Liver (tissue), 9 donors: ENCODE measurements around the gene STX11. TPM values are rescaled to one million over a fixed set of nuclear protein-coding genes. Genes with fewer than 3 reads are reported as not detected.

Source experiments
- DNase-seq: peaks from one replicate; pipeline ENCODE4 v3.0.0-alpha.2; 2017; ENCODE audit warnings: low spot score
- H3K27ac ChIP-seq, 2 donors: one replicate each; pipeline ENCODE4 v1.7.0; 2013; ENCODE audit warnings: inconsistent platforms in 2 of 2, low read length in 2 of 2, control low read depth in 1 of 2, low read depth in 1 of 2, mild to moderate bottlenecking in 1 of 2
- H3K27me3 ChIP-seq, 4 donors: one replicate each; pipeline versions ENCODE4 v1.6.1 to v1.7.0; 2013; ENCODE audit warnings: low read length in 3 of 4, inconsistent platforms in 1 of 4, mild to moderate bottlenecking in 1 of 4, moderate library complexity in 1 of 4; ENCODE audit not compliant: control insufficient read depth in 4 of 4, insufficient read depth in 4 of 4
- H3K36me3 ChIP-seq, 4 donors: one replicate each; pipeline versions ENCODE4 v1.6.1 to v1.7.0; 2013; ENCODE audit warnings: low read length in 3 of 4, mild to moderate bottlenecking in 3 of 4, low read depth in 1 of 4, moderate library complexity in 1 of 4; ENCODE audit not compliant: control insufficient read depth in 4 of 4, insufficient read depth in 3 of 4
- H3K4me1 ChIP-seq, 4 donors: one replicate each; pipeline versions ENCODE4 v1.6.1 to v1.7.0; 2013; ENCODE audit warnings: low read length in 3 of 4, mild to moderate bottlenecking in 3 of 4, moderate library complexity in 1 of 4; ENCODE audit not compliant: control insufficient read depth in 4 of 4, insufficient read depth in 4 of 4
- H3K4me3 ChIP-seq, 3 donors: one replicate each; pipeline versions ENCODE4 v1.6.1 to v1.7.0; 2013; ENCODE audit warnings: low read length in 3 of 3, control low read depth in 1 of 3, low read depth in 1 of 3, mild to moderate bottlenecking in 1 of 3
- H3K9ac ChIP-seq, 2 donors: one replicate each; pipeline ENCODE4 v1.7.0; 2013; ENCODE audit warnings: low read length in 2 of 2, mild to moderate bottlenecking in 2 of 2, moderate library complexity in 2 of 2, control low read depth in 1 of 2, low read depth in 1 of 2
- H3K9me3 ChIP-seq, 4 donors: one replicate each; pipeline versions ENCODE4 v1.6.1 to v1.7.0; 2013; ENCODE audit warnings: low read length in 3 of 4; ENCODE audit not compliant: control insufficient read depth in 4 of 4
- ATF3 ChIP-seq: IDR thresholded peaks from 2 replicates; pipeline ENCODE4 v1.6.1; 2016; ENCODE audit warnings: antibody characterized with exemption
- CTCF ChIP-seq: fragments of 150-350 bp; IDR thresholded peaks from 2 replicates; pipeline ENCODE4 v1.5.1; 2017; ENCODE audit warnings: improper control_type of control experiment, low read depth, low read length; ENCODE audit not compliant: missing input control
- EGR1 ChIP-seq, 2 donors: IDR thresholded peaks; 2 replicates each; pipeline ENCODE4 v1.6.1; 2016 to 2018; ENCODE audit warnings: antibody characterized with exemption in 2 of 2, low read depth in 2 of 2
- FOXA1 ChIP-seq: IDR thresholded peaks from 2 replicates; pipeline ENCODE4 v1.6.1; 2016; ENCODE audit warnings: antibody characterized with exemption
- FOXA2 ChIP-seq: IDR thresholded peaks from 2 replicates; pipeline ENCODE4 v1.6.1; 2016; ENCODE audit warnings: antibody characterized with exemption
- HNF4A ChIP-seq, 2 donors: conservative IDR thresholded peaks; 2 replicates each; pipeline ENCODE4 v1.6.1; 2016; ENCODE audit warnings: antibody characterized with exemption in 2 of 2, mild to moderate bottlenecking in 2 of 2
- HNF4G ChIP-seq: IDR thresholded peaks from 2 replicates; pipeline ENCODE4 v1.6.1; 2016; ENCODE audit warnings: antibody characterized with exemption
- JUND ChIP-seq, 2 donors: IDR thresholded peaks; 2 replicates each; pipeline ENCODE4 v1.6.1; 2016; ENCODE audit warnings: antibody characterized with exemption in 2 of 2
- MAX ChIP-seq: IDR thresholded peaks from 2 replicates; pipeline ENCODE4 v1.6.1; 2016; ENCODE audit warnings: antibody characterized with exemption
- NR2F2 ChIP-seq: IDR thresholded peaks from 2 replicates; pipeline ENCODE4 v1.6.1; 2016; ENCODE audit warnings: antibody characterized with exemption
- RAD21 ChIP-seq, 2 donors: IDR thresholded peaks; 2 replicates each; pipeline ENCODE4 v1.6.1; 2016; ENCODE audit warnings: antibody characterized with exemption in 2 of 2, mild to moderate bottlenecking in 2 of 2
- RXRA ChIP-seq, 2 donors: IDR thresholded peaks; 2 replicates each; pipeline ENCODE4 v1.6.1; 2017 to 2018; ENCODE audit warnings: antibody characterized with exemption in 2 of 2, mild to moderate bottlenecking in 1 of 2
- SP1 ChIP-seq: IDR thresholded peaks from 2 replicates; pipeline ENCODE4 v1.6.1; 2018; ENCODE audit warnings: antibody characterized with exemption, mild to moderate bottlenecking
- TAF1 ChIP-seq: conservative IDR thresholded peaks from 2 replicates; pipeline ENCODE4 v1.6.1; 2016; ENCODE audit warnings: antibody characterized with exemption, mild to moderate bottlenecking
- YY1 ChIP-seq: IDR thresholded peaks from 2 replicates; pipeline ENCODE4 v1.6.1; 2016; ENCODE audit warnings: antibody characterized with exemption, mild to moderate bottlenecking
- WGBS: extraction: QIAGEN DNeasy Blood & Tissue Kit; methylation state at CpG from one replicate; pipeline ENCODE4 v1.1.7; 2013; 5-methylcytosine and 5-hydroxymethylcytosine counted together
- polyA plus RNA-seq, 2 donors: library from polyadenylated mRNA; stranded (reverse) in 1 of 2; unstranded in 1 of 2; fragments of 200-250 nt in 1 of 2; fragments of >200 nt in 1 of 2; fragmentation: Nextera tagmentation in 1 of 2; extraction: Ambion mirVana in 1 of 2; gene quantifications; one replicate each; pipeline versions ENCODE4 v1.2.1 to v1.2.3, GENCODE V29; 2013 to 2015
- total RNA-seq, 2 donors: library from RNA; depleted of rRNA; stranded (reverse); fragments of >200 nt; gene quantifications; one replicate each; pipeline ENCODE4 v1.2.3, GENCODE V29; 2014
- donor health status: healthy.
- donor health status: healthy.
- donor health status: healthy.
- donor health status: healthy.
- donor health status: healthy.

The STX11 gene
- total and polyA plus RNA-seq, 4 donors, result 1.3 to 4.9 (median 3.4) TPM

GRCh38 chr6:144159742-144160141 is 9.4 kb downstream of the STX11 start:
- H3K4me3 ChIP-seq, result no peak overlapping the region
- H3K27ac ChIP-seq, result peak overlapping the region in 1 of 2 donors; percentile 28
- no peak overlapping the region for H3K9ac ChIP-seq
- no peak for DNase-seq
- H3K36me3 ChIP-seq, result no peaks in the 10 kb centered on the region
- TF ChIP-seq HNF4G, result no peak
- no peak for TF ChIP-seq FOXA1
- no peak for TF ChIP-seq JUND (IDR thresholded peaks at IDR 0.05)
- TF ChIP-seq YY1, result no peak
- no peak for TF ChIP-seq CTCF
- TF ChIP-seq RAD21 (IDR thresholded peaks at IDR 0.05), result no peak
- peaks cover 0 to 8% (median 4%) of the 10 kb centered on the region in 4 donors for H3K4me1 ChIP-seq
- no peaks in the 10 kb centered on the region for H3K27me3 ChIP-seq
- WGBS, result 87% methylated on average over 4 of the region's 4 CpGs
- H3K9me3 ChIP-seq, result no peaks in the 10 kb centered on the region

GRCh38 chr6:144160431-144161005 is 10.2 kb downstream of the STX11 start:
- H3K9me3 ChIP-seq, result no peaks in the 10 kb centered on the region
- no peak overlapping the region for H3K4me3 ChIP-seq
- DNase-seq, result no peak
- no peaks in the 10 kb centered on the region for H3K27me3 ChIP-seq
- WGBS, result 84% methylated on average over 2 of the region's 2 CpGs
- no peak for TF ChIP-seq NR2F2
- no peaks in the 10 kb centered on the region for H3K36me3 ChIP-seq
- no peak overlapping the region for H3K9ac ChIP-seq
- no peak overlapping the region for H3K27ac ChIP-seq
- H3K4me1 ChIP-seq, result peaks cover 0 to 8% (median 4%) of the 10 kb centered on the region in 4 donors

GRCh38 chr6:144161975-144162374 is 11.7 kb downstream of the STX11 start:
- H3K27ac ChIP-seq, result no peak overlapping the region
- no peaks in the 10 kb centered on the region for H3K27me3 ChIP-seq
- TF ChIP-seq HNF4A (conservative IDR thresholded peaks at IDR 0.05) (no peak), EGR1 (IDR thresholded peaks at IDR 0.05; ENCODE audit: low read depth in 2 of 2) (no peak), FOXA2 (no peak), TAF1 (no peak), MAX (no peak), ATF3 (no peak), RXRA (IDR thresholded peaks at IDR 0.05) (no peak), HNF4G (no peak), JUND (IDR thresholded peaks at IDR 0.05) (no peak), SP1 (no peak), RAD21 (IDR thresholded peaks at IDR 0.05) (no peak), NR2F2 (no peak)
- no peaks in the 10 kb centered on the region for H3K9me3 ChIP-seq
- H3K4me3 ChIP-seq, result no peak overlapping the region
- no peak overlapping the region for H3K9ac ChIP-seq
- no peak for DNase-seq
- H3K36me3 ChIP-seq, result no peaks in the 10 kb centered on the region
- H3K4me1 ChIP-seq, result peaks cover 0 to 3% (median 1%) of the 10 kb centered on the region in 4 donors
- 86% methylated on average over 5 of the region's 5 CpGs for WGBS
